Cardiac muscle cell (in vitro differentiated cells and primary cell): ENCODE measurements around the gene CACNA1C. TPM values are rescaled to one million over a fixed set of nuclear protein-coding genes. Genes with fewer than 3 reads are reported as not detected.

ENCODE experiments used
- DNase-seq, 2 donors: peaks; one replicate each; pipeline versions ENCODE4 v3.0.0 to v3.0.0-alpha.2; 2010 to 2017; ENCODE audit warnings: low read depth in 1 of 2, low spot score in 1 of 2
- H3K27ac ChIP-seq: fragments of 200-600 bp; sonication (generic); 2 replicates; pipeline ENCODE4 v1.5.1; 2016
- H3K27me3 ChIP-seq: fragments of 200-600 bp; sonication (generic); 2 replicates; pipeline ENCODE4 v1.6.0; 2016; ENCODE audit warnings: control low read depth
- H3K36me3 ChIP-seq: fragments of 200-600 bp; sonication (generic); 2 replicates; pipeline ENCODE4 v1.5.1; 2016; ENCODE audit warnings: control low read depth
- H3K4me1 ChIP-seq: fragments of 200-600 bp; sonication (generic); 2 replicates; pipeline ENCODE4 v1.8.1; 2017; ENCODE audit warnings: low read depth, mild to moderate bottlenecking, mixed run types
- H3K4me3 ChIP-seq: fragments of 200-600 bp; sonication (generic); 2 replicates; pipeline ENCODE4 v1.5.1; 2016; ENCODE audit warnings: mild to moderate bottlenecking
- H3K9me3 ChIP-seq: fragments of 200-600 bp; sonication (generic); 2 replicates; pipeline ENCODE4 v1.5.1; 2017; ENCODE audit warnings: low read depth, mild to moderate bottlenecking, control low read depth
- polyA plus RNA-seq: library from polyadenylated mRNA; unstranded; fragments of >200 nt; fragmentation: Nextera tagmentation; extraction: Ambion mirVana; gene quantifications from 2 replicates; pipeline ENCODE4 v1.2.1, GENCODE V29; 2016
- total RNA-seq: library from RNA; depleted of rRNA; stranded (reverse); fragments of >200 nt; gene quantifications from 2 replicates; pipeline ENCODE4 v1.2.3, GENCODE V29; 2016
- TF ChIP-seq, protein P1 (sequence below): IDR thresholded peaks from 2 replicates; pipeline ENCODE4 v1.5.1; 2012; ENCODE audit warnings: low read depth, mild to moderate bottlenecking, low read length

The CACNA1C gene
- total and polyA plus RNA-seq, 2 experiments from 2014 or later = 40.8 to 77.8 TPM

- no peaks in the 10 kb centered on the region for H3K4me1 ChIP-seq
- TF ChIP-seq, protein P1, sequence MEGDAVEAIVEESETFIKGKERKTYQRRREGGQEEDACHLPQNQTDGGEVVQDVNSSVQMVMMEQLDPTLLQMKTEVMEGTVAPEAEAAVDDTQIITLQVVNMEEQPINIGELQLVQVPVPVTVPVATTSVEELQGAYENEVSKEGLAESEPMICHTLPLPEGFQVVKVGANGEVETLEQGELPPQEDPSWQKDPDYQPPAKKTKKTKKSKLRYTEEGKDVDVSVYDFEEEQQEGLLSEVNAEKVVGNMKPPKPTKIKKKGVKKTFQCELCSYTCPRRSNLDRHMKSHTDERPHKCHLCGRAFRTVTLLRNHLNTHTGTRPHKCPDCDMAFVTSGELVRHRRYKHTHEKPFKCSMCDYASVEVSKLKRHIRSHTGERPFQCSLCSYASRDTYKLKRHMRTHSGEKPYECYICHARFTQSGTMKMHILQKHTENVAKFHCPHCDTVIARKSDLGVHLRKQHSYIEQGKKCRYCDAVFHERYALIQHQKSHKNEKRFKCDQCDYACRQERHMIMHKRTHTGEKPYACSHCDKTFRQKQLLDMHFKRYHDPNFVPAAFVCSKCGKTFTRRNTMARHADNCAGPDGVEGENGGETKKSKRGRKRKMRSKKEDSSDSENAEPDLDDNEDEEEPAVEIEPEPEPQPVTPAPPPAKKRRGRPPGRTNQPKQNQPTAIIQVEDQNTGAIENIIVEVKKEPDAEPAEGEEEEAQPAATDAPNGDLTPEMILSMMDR = no peak
- H3K36me3 ChIP-seq = peaks cover 3% of the 10 kb centered on the region
- no peaks in the 10 kb centered on the region for H3K27me3 ChIP-seq
- no peak overlapping the region for H3K4me3 ChIP-seq
- no peak overlapping the region for H3K27ac ChIP-seq
- no peaks in the 10 kb centered on the region for H3K9me3 ChIP-seq
- DNase-seq = no peak
Observed at GRCh38 chr12:2462087-2462486, 409.3 kb downstream of the CACNA1C start.

GRCh38 chr12:2463719-2464118 lies 410.9 kb downstream of the CACNA1C start:
- Histone ChIP-seq H3K4me3 (no peak overlapping the region), H3K4me1 (no peaks in the 10 kb centered on the region), H3K27me3 (no peaks in the 10 kb centered on the region), H3K9me3 (no peaks in the 10 kb centered on the region), H3K27ac (no peak overlapping the region), H3K36me3 (peaks cover 3% of the 10 kb centered on the region)
- TF ChIP-seq, protein P1 = no peak
- DNase-seq = no peak

DNA sequence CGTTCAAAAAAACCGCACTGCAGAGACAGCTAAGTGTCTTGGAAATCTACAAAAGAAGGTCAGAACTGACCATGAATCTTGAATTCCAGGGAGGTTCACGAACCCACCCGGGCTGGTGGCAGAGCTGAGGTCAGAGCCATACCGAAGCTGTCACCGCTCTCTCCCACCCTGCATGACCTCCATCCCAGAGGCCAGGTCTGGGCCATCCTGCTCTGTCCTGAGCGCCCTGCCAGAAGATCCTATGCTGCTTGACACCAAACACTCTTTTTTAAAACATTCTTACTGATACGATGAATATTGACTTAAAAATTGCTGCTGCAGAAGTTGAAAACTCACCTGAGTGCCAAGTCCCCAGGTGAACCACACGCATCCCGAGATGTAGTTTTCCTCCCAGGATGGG lies 412.9 kb downstream of the CACNA1C start:
- no peaks in the 10 kb centered on the region for H3K4me1 ChIP-seq
- H3K27ac ChIP-seq = no peak overlapping the region
- no peak for DNase-seq
- H3K9me3 ChIP-seq = no peaks in the 10 kb centered on the region
- H3K4me3 ChIP-seq = no peak overlapping the region
- H3K36me3 ChIP-seq = no peaks in the 10 kb centered on the region
- TF ChIP-seq, protein P1 = no peak
- no peaks in the 10 kb centered on the region for H3K27me3 ChIP-seq

- Histone ChIP-seq H3K4me1 (no peaks in the 10 kb centered on the region), H3K4me3 (no peak overlapping the region), H3K9me3 (no peaks in the 10 kb centered on the region), H3K27ac (no peak overlapping the region), H3K27me3 (no peaks in the 10 kb centered on the region), H3K36me3 (no peaks in the 10 kb centered on the region)
- TF ChIP-seq, protein P1 = no peak
- no peak for DNase-seq
Observed at GRCh38 chr12:2466211-2466610, 413.4 kb downstream of the CACNA1C start.

DNA sequence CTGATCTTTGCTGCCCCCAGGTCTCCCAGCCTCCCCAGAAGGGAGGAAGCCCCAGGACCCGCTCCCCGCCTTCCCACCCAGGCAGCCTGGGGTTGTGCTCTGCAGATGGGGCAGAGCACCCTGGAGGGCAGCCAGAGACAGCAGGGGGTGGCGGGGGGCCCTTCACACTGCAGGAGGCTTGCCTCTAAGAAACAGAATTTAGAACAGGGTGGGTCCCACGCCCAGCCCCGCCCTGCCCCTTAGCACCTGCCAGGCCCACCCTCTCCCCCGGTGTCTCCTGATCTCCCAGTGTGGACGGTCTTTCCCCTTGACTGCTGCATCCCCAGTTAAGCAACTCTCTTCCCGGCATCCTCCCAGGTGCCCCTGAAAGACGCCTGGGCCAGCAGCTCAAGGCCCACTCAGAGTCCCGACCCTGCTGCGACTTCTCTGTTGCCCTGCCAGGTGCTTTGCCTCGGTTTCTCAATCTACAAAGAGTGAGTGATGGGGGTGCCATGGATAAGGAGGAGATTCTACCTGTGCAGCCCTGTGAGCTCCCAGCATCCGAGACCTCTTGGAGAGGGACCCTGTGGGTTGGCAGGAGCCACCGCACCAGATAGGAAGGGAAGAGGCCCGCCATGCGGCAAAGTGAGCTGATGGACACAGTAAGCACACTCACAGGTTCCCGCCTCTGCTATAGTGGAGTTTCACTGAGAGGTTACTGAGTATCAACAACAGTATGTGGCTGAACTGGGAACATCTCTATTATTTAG lies 414.8 kb downstream of the CACNA1C start:
- H3K4me1 ChIP-seq = no peaks in the 10 kb centered on the region
- no peaks in the 10 kb centered on the region for H3K27me3 ChIP-seq
- DNase-seq = no peak
- no peaks in the 10 kb centered on the region for H3K9me3 ChIP-seq
- TF ChIP-seq, protein P1 = no peak
- no peaks in the 10 kb centered on the region for H3K36me3 ChIP-seq
- H3K4me3 ChIP-seq = no peak overlapping the region
- H3K27ac ChIP-seq = no peak overlapping the region
